Ovary (tissue), 9 donors: ENCODE results near the gene C16orf89. TPM values are rescaled to one million over a fixed set of nuclear protein-coding genes. Genes with fewer than 3 reads are reported as not detected.
A peak's percentile ranks its signal among the peaks of the same experiment; 100 is the strongest.

Experiments used
- DNase-seq, 5 donors: peaks; one replicate each; pipeline ENCODE4 v3.0.0-alpha.2; 2019 to 2020
- H3K27ac ChIP-seq, 2 donors: fragments of 200-600 bp; one replicate each; pipeline versions ENCODE4 v1.5.1 to v1.8.0; 2019 to 2022
- H3K27me3 ChIP-seq: fragments of 200-600 bp; one replicate; pipeline ENCODE4 v1.8.0; 2022
- H3K36me3 ChIP-seq: fragments of 200-600 bp; sonication (generic); one replicate; pipeline ENCODE4 v1.5.1; 2019
- H3K4me1 ChIP-seq: one replicate; pipeline ENCODE4 v1.8.1; 2013; ENCODE audit warnings: mild to moderate bottlenecking, moderate library complexity; ENCODE audit not compliant: insufficient read depth
- H3K4me3 ChIP-seq: fragments of 200-600 bp; sonication (generic); one replicate; pipeline ENCODE4 v1.5.1; 2017
- H3K9me3 ChIP-seq, 2 donors: fragments of 200-600 bp in 1 of 2; sonication (generic) in 1 of 2; one replicate each; pipeline versions ENCODE4 v1.5.1 to v1.8.1; 2013 to 2019; ENCODE audit warnings: mild to moderate bottlenecking in 1 of 2, moderate library complexity in 1 of 2
- CTCF ChIP-seq, 3 donors: fragments of 450-650 bp in 2 of 3; fragments of 200-600 bp in 1 of 3; IDR thresholded peaks; one replicate each; pipeline versions ENCODE4 v1.5.1 to v1.8.0; 2016 to 2022; ENCODE audit warnings: antibody characterized with exemption in 3 of 3, mild to moderate bottlenecking in 1 of 3
- EP300 ChIP-seq: sonication (generic); formaldehyde crosslinking; IDR thresholded peaks from one replicate; pipeline ENCODE4 v1.6.1; 2017; ENCODE audit warnings: antibody characterized with exemption
- POLR2A ChIP-seq: fragments of 450-650 bp; IDR thresholded peaks from one replicate; pipeline ENCODE4 v1.6.1; 2017; ENCODE audit warnings: antibody characterized with exemption, mild to moderate bottlenecking, moderate library complexity
- WGBS, 3 donors: extraction: QIAGEN DNeasy Blood & Tissue Kit in 1 of 3; methylation state at CpG; one replicate each; pipeline versions ENCODE4 v1.1.5 to v1.1.7; 2013 to 2017; 5-methylcytosine and 5-hydroxymethylcytosine counted together
- intact Hi-C, 4 donors: fragments of 100-400 bp; cut with DNase I; formaldehyde crosslinking; loops; one replicate each; pipeline versions ENCODE4 v1.11.0 to v1.15.1; 2022 to 2023
- polyA plus RNA-seq, 2 donors: library from polyadenylated mRNA; stranded (reverse); fragments of 200-250 nt in 1 of 2; fragments of 350-450 nt in 1 of 2; fragmentation: Illumina TruSeq in 1 of 2; extraction: RNeasy Lipid Tissue Mini Kit (QIAGEN cat#74804) in 1 of 2; gene quantifications; one replicate each; pipeline ENCODE4 v1.2.3, GENCODE V29; 2013 to 2014
- total RNA-seq, 7 donors: library from RNA; depleted of rRNA in 2 of 7; stranded (reverse); fragments of >200 nt in 2 of 7; fragmentation: NEBNext Ultra II Directional in 3 of 7; extraction: Animal tissue kit (Norgen Biotek cat#: 25700) in 3 of 7; gene quantifications; one replicate each; pipeline versions ENCODE4 v1.1.0 to v1.2.4, GENCODE V29; 2016 to 2023
- donor health status: DM: no; HTN: no; CAD: no; lungs with moderate emphysema.
- donor health status: DM: no; HTN: no; CAD: no.
- donor health status: Bipolar disorder and iron deficiency.
- donor health status: DM: yes; HTN: yes; CAD: no.
- donor health status: DM: no; HTN: no; CAD: no.
- donor health status: DM: yes; HTN: yes; CAD: no.

The C16orf89 gene
- total and polyA plus RNA-seq, 9 donors: 0.37 to 17.5 (median 3.2) TPM; not detected in 1

- H3K27me3 ChIP-seq: no peaks in the 10 kb centered on the region
- peak in 1 of 5 donors; percentile 1 for DNase-seq
- 65 to 76% (median 68%) methylated on average over 7 of the region's 7 CpGs for WGBS, 3 donors
- H3K36me3 ChIP-seq: no peaks in the 10 kb centered on the region
- H3K4me1 ChIP-seq: no peaks in the 10 kb centered on the region
- H3K9me3 ChIP-seq: no peaks in the 10 kb centered on the region
- intact Hi-C loops: no loop called here
- no peak overlapping the region for H3K4me3 ChIP-seq
- TF ChIP-seq POLR2A: no peak
- no peak for TF ChIP-seq CTCF (IDR thresholded peaks at IDR 0.05)
- no peak for TF ChIP-seq EP300
- H3K27ac ChIP-seq: no peak overlapping the region
Measured at GRCh38 chr16:5040451-5040850, 25.3 kb downstream of the C16orf89 start.

- H3K36me3 ChIP-seq: no peaks in the 10 kb centered on the region
- intact Hi-C loops: no loop called here
- H3K4me3 ChIP-seq: no peak overlapping the region
- no peak overlapping the region for H3K27ac ChIP-seq
- WGBS, 3 donors: 23 to 37% (median 25%) methylated on average over 12 of the region's 12 CpGs
- H3K9me3 ChIP-seq: no peaks in the 10 kb centered on the region
- no peaks in the 10 kb centered on the region for H3K27me3 ChIP-seq
- peaks cover 6% of the 10 kb centered on the region for H3K4me1 ChIP-seq
- TF ChIP-seq EP300: no peak
- TF ChIP-seq CTCF (IDR thresholded peaks at IDR 0.05): no peak
- TF ChIP-seq POLR2A: no peak
- DNase-seq: peak in 1 of 5 donors; percentile 2
Measured at GRCh38 chr16:5036228-5037156, 29.3 kb downstream of the C16orf89 start.

GRCh38 chr16:5035909-5036227 lies 29.9 kb downstream of the C16orf89 start:
- Histone ChIP-seq H3K9me3 (no peaks in the 10 kb centered on the region), H3K4me3 (no peak overlapping the region), H3K4me1 (peaks cover 6% of the 10 kb centered on the region), H3K27me3 (no peaks in the 10 kb centered on the region), H3K36me3 (no peaks in the 10 kb centered on the region), H3K27ac (no peak overlapping the region)
- TF ChIP-seq EP300 (no peak), CTCF (IDR thresholded peaks at IDR 0.05) (no peak), POLR2A (no peak)
- no peak for DNase-seq
- intact Hi-C loops: no loop called here
- 59 to 63% (median 59%) methylated on average over 1 of the region's 1 CpG for WGBS, 3 donors

GRCh38 chr16:5034167-5034523 lies 31.6 kb downstream of the C16orf89 start:
- Histone ChIP-seq H3K27ac (peak overlapping the region in 1 of 2 donors; percentile 4), H3K4me3 (peak overlapping the region; percentile 90), H3K36me3 (no peaks in the 10 kb centered on the region), H3K4me1 (peaks cover 6% of the 10 kb centered on the region), H3K9me3 (no peaks in the 10 kb centered on the region), H3K27me3 (no peaks in the 10 kb centered on the region)
- 8 to 13% (median 12%) methylated on average over 2 of the region's 2 CpGs for WGBS, 3 donors
- intact Hi-C loops: no loop called here
- DNase-seq: no peak
- TF ChIP-seq POLR2A: no peak
- TF ChIP-seq EP300: no peak
- no peak for TF ChIP-seq CTCF (IDR thresholded peaks at IDR 0.05)
